Activated naive CD8-positive, alpha-beta T cell treated with anti-CD3 and anti-CD28 coated beads, Interleukin-2, amount 50 U/mL, for 24 hours (primary cell): ENCODE measurements around the gene ENDOU.

ENCODE experiments used
- ATAC-seq: fragments of 150-1000 bp; cut with Tn5 transposase; one replicate; pipeline ENCODE4 v1.10.0; 2021
- DNase-seq: peaks from one replicate; pipeline ENCODE4 v3.0.0; 2021
- H3K27ac Mint-ChIP-seq: one replicate; pipeline ENCODE4 v1.8.0; 2021; ENCODE audit warnings: mild to moderate bottlenecking, mixed read lengths
- H3K27me3 Mint-ChIP-seq: one replicate; pipeline ENCODE4 v1.8.0; 2021; ENCODE audit warnings: mixed read lengths
- H3K36me3 Mint-ChIP-seq: one replicate; pipeline ENCODE4 v1.8.0; 2021; ENCODE audit warnings: low read depth, mixed read lengths
- H3K4me1 Mint-ChIP-seq: one replicate; pipeline ENCODE4 v1.8.0; 2021; ENCODE audit warnings: mixed read lengths
- H3K4me3 Mint-ChIP-seq: one replicate; pipeline ENCODE4 v1.8.0; 2021; ENCODE audit warnings: mild to moderate bottlenecking, moderate library complexity, mixed read lengths
- H3K9me3 Mint-ChIP-seq: one replicate; pipeline ENCODE4 v1.8.0; 2021; ENCODE audit warnings: mixed read lengths

The ENDOU gene

GRCh38 chr12:47741340-47741703 is 16.0 kb upstream of the ENDOU start:
- Mint-ChIP-seq H3K27me3 (peaks cover 4% of the 10 kb centered on the region), H3K36me3 (no peaks in the 10 kb centered on the region), H3K4me1 (peaks cover 26% of the 10 kb centered on the region), H3K27ac (no peak overlapping the region), H3K9me3 (no peaks in the 10 kb centered on the region), H3K4me3 (no peak overlapping the region)
- peak; percentile 71 for DNase-seq
- peak; percentile 50 for ATAC-seq

GRCh38 chr12:47740606-47741339 is 15.5 kb upstream of the ENDOU start:
- DNase-seq (no peak), ATAC-seq (no peak)
- H3K4me1 Mint-ChIP-seq: peaks cover 26% of the 10 kb centered on the region
- H3K4me3 Mint-ChIP-seq: no peak overlapping the region
- H3K27ac Mint-ChIP-seq: no peak overlapping the region
- no peaks in the 10 kb centered on the region for H3K36me3 Mint-ChIP-seq
- peaks cover 4% of the 10 kb centered on the region for H3K27me3 Mint-ChIP-seq
- H3K9me3 Mint-ChIP-seq: no peaks in the 10 kb centered on the region

- DNase-seq (no peak), ATAC-seq (no peak)
- Mint-ChIP-seq H3K4me3 (no peak overlapping the region), H3K36me3 (no peaks in the 10 kb centered on the region), H3K27ac (no peak overlapping the region), H3K27me3 (peaks cover 2% of the 10 kb centered on the region), H3K9me3 (no peaks in the 10 kb centered on the region), H3K4me1 (peaks cover 26% of the 10 kb centered on the region)
Measured at GRCh38 chr12:47739979-47740378, 14.7 kb upstream of the ENDOU start.

GRCh38 chr12:47739297-47739696 is 14.0 kb upstream of the ENDOU start:
- ATAC-seq (no peak), DNase-seq (no peak)
- Mint-ChIP-seq H3K4me1 (peaks cover 26% of the 10 kb centered on the region), H3K9me3 (no peaks in the 10 kb centered on the region), H3K27ac (no peak overlapping the region), H3K4me3 (no peak overlapping the region), H3K27me3 (no peaks in the 10 kb centered on the region), H3K36me3 (no peaks in the 10 kb centered on the region)

GRCh38 chr12:47737936-47738594 is 12.8 kb upstream of the ENDOU start:
- H3K27me3 Mint-ChIP-seq: no peaks in the 10 kb centered on the region
- H3K9me3 Mint-ChIP-seq: no peaks in the 10 kb centered on the region
- peaks cover 26% of the 10 kb centered on the region for H3K4me1 Mint-ChIP-seq
- H3K36me3 Mint-ChIP-seq: no peaks in the 10 kb centered on the region
- no peak overlapping the region for H3K27ac Mint-ChIP-seq
- DNase-seq (no peak), ATAC-seq (no peak)
- no peak overlapping the region for H3K4me3 Mint-ChIP-seq

- Mint-ChIP-seq H3K27ac (no peak overlapping the region), H3K27me3 (no peaks in the 10 kb centered on the region), H3K36me3 (no peaks in the 10 kb centered on the region), H3K4me3 (no peak overlapping the region), H3K9me3 (no peaks in the 10 kb centered on the region), H3K4me1 (peaks cover 26% of the 10 kb centered on the region)
- no peak for DNase-seq
- no peak for ATAC-seq
Measured at GRCh38 chr12:47736877-47737676, 11.8 kb upstream of the ENDOU start.

GRCh38 chr12:47736216-47736615 is 10.9 kb upstream of the ENDOU start:
- no peaks in the 10 kb centered on the region for H3K9me3 Mint-ChIP-seq
- no peak overlapping the region for H3K4me3 Mint-ChIP-seq
- peaks cover 18% of the 10 kb centered on the region for H3K4me1 Mint-ChIP-seq
- no peak overlapping the region for H3K27ac Mint-ChIP-seq
- DNase-seq (no peak), ATAC-seq (no peak)
- H3K36me3 Mint-ChIP-seq: no peaks in the 10 kb centered on the region
- no peaks in the 10 kb centered on the region for H3K27me3 Mint-ChIP-seq

GRCh38 chr12:47735649-47736048 is 10.4 kb upstream of the ENDOU start:
- no peak overlapping the region for H3K4me3 Mint-ChIP-seq
- no peak overlapping the region for H3K27ac Mint-ChIP-seq
- H3K36me3 Mint-ChIP-seq: no peaks in the 10 kb centered on the region
- DNase-seq (no peak), ATAC-seq (no peak)
- no peaks in the 10 kb centered on the region for H3K9me3 Mint-ChIP-seq
- no peaks in the 10 kb centered on the region for H3K27me3 Mint-ChIP-seq
- peaks cover 12% of the 10 kb centered on the region for H3K4me1 Mint-ChIP-seq

GRCh38 chr12:47734725-47735480 is 9.6 kb upstream of the ENDOU start:
- no peak overlapping the region for H3K27ac Mint-ChIP-seq
- H3K9me3 Mint-ChIP-seq: no peaks in the 10 kb centered on the region
- no peak overlapping the region for H3K4me3 Mint-ChIP-seq
- H3K4me1 Mint-ChIP-seq: peaks cover 6% of the 10 kb centered on the region
- ATAC-seq (no peak), DNase-seq (no peak)
- H3K27me3 Mint-ChIP-seq: no peaks in the 10 kb centered on the region
- H3K36me3 Mint-ChIP-seq: no peaks in the 10 kb centered on the region

GRCh38 chr12:47733142-47733541 is 7.9 kb upstream of the ENDOU start:
- Mint-ChIP-seq H3K36me3 (no peaks in the 10 kb centered on the region), H3K27ac (no peak overlapping the region)
- no peak for ATAC-seq

GRCh38 chr12:47732504-47732903 is 7.2 kb upstream of the ENDOU start:
- no peaks in the 10 kb centered on the region for H3K36me3 Mint-ChIP-seq
- H3K27ac Mint-ChIP-seq: no peak overlapping the region

More at GRCh38 chr12:47733142-47733541, 7.9 kb upstream of the ENDOU start:
- Mint-ChIP-seq H3K9me3 (no peaks in the 10 kb centered on the region), H3K27me3 (no peaks in the 10 kb centered on the region), H3K4me1 (no peaks in the 10 kb centered on the region), H3K4me3 (no peak overlapping the region)
- no peak for DNase-seq

GRCh38 chr12:47731723-47732122 is 6.4 kb upstream of the ENDOU start:
- no peak overlapping the region for H3K4me3 Mint-ChIP-seq
- DNase-seq: no peak
- no peak overlapping the region for H3K27ac Mint-ChIP-seq
- H3K9me3 Mint-ChIP-seq: no peaks in the 10 kb centered on the region
- H3K4me1 Mint-ChIP-seq: no peaks in the 10 kb centered on the region
- H3K27me3 Mint-ChIP-seq: no peaks in the 10 kb centered on the region
- H3K36me3 Mint-ChIP-seq: no peaks in the 10 kb centered on the region
- no peak for ATAC-seq

More at GRCh38 chr12:47732504-47732903, 7.2 kb upstream of the ENDOU start:
- ATAC-seq (no peak), DNase-seq (no peak)
- Mint-ChIP-seq H3K9me3 (no peaks in the 10 kb centered on the region), H3K27me3 (no peaks in the 10 kb centered on the region), H3K4me3 (no peak overlapping the region), H3K4me1 (no peaks in the 10 kb centered on the region)

- H3K36me3 Mint-ChIP-seq: no peaks in the 10 kb centered on the region
- H3K4me3 Mint-ChIP-seq: no peak overlapping the region
- H3K4me1 Mint-ChIP-seq: peaks cover 12% of the 10 kb centered on the region
- H3K9me3 Mint-ChIP-seq: no peaks in the 10 kb centered on the region
- H3K27me3 Mint-ChIP-seq: no peaks in the 10 kb centered on the region
- no peak for DNase-seq
- ATAC-seq: no peak
- no peak overlapping the region for H3K27ac Mint-ChIP-seq
Measured at GRCh38 chr12:47730341-47730744, 5.1 kb upstream of the ENDOU start.

- no peak for DNase-seq
- Mint-ChIP-seq H3K9me3 (no peaks in the 10 kb centered on the region), H3K36me3 (no peaks in the 10 kb centered on the region), H3K4me1 (peaks cover 17% of the 10 kb centered on the region), H3K27ac (no peak overlapping the region), H3K27me3 (no peaks in the 10 kb centered on the region), H3K4me3 (no peak overlapping the region)
- no peak for ATAC-seq
Measured at GRCh38 chr12:47729233-47729632, 3.9 kb upstream of the ENDOU start.
